NCI-H460 (cell line): ENCODE measurements around the gene SORCS1. TPM values are rescaled to one million over a fixed set of nuclear protein-coding genes. Genes with fewer than 3 reads are reported as not detected.

Experiments used
- DNase-seq: peaks from one replicate; pipeline ENCODE4 v3.0.0-alpha.2; 2016; ENCODE audit warnings: low read depth; ENCODE audit errors: extremely low read depth
- small RNA-seq, 2 experiments: library from RNA; depleted of rRNA; stranded (forward); fragments of <200 nt; gene quantifications; one replicate each; pipeline ENCODE3, GENCODE V24; 2014
- total RNA-seq: library from RNA; depleted of rRNA; stranded (reverse); fragments of >200 nt; shearing (Covaris generic); gene quantifications from 2 replicates; pipeline ENCODE4 v1.2.3, GENCODE V29; 2014

The SORCS1 gene
- total RNA-seq, 1 experiment from 2014 or later: 0.20 TPM

DNA sequence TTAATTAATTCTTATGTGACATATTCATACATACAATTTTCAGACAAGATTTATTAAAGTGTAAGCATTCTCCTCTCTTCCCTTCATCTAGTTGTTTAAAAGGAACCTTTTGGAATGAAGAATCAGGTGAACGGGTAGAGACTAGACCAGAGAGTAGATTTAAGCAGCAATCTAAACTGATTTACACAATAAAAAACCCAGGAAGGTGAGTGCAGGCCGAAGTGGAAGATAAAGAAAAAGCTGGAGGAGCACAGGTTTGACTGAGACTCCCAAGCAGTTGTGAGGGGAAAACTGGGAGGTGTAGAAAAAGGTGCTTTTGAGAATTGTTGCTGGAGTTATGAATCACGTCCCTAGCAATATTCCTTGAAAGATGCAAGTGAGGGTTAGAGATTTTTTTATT lies 601.1 kb downstream of the SORCS1 start:
- no peak for DNase-seq

DNA sequence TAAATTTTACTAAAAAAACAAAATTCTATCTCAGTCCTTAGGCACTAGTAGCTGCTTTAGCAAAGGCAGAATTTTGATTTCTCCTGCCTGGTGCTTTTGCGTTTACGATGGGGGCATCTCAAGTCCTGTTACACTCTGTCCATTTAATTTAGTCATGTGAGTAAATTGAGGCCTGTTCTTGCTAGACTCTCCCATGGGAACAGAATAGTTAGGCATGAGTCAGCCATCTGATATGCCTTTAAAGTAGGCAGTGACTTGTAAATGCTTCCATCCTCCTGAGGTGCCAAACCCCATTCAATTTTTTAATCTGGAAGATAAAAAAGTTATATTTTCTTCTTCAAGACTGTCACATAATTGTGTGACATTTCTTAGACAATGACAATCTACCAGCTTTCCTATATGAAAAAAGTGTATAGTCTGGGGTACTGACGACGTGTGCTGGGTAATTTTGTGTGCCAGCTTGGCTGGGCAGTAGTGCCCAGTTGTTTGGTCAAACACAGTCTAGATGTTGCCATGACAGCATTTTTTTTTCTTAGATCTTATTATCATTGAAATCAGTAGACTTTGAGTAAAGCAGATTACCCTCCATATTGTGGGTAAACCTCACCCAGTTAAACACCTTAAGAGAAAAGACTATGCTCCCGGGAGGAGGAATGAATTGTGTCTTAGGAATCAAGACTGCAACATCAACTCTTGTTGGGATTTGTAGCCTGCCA lies 603.4 kb downstream of the SORCS1 start:
- no peak for DNase-seq

- no peak for DNase-seq
Observed at GRCh38 chr10:106559442-106559841, 605.1 kb downstream of the SORCS1 start.

GRCh38 chr10:106557951-106558733 lies 606.4 kb downstream of the SORCS1 start:
- peak; percentile 92 for DNase-seq

DNA sequence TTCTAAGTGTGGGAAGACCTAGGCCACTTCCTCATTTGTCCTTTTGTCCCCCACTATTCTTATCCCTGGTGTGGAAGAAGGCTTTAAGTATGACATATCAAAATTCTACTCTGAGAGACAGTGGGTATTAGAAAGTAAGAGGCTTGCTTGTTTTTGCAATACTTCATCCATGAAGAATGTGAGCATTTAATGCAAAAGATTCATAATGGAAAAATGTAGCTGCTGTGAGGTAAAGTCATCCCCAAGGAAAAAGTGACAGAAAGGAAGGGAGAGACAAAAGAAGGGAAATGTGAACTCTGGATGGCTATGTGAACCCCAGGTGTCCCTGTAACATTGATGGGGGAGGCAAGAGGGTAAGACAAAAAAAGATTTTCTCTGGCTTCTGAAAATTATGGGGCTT lies 607.5 kb downstream of the SORCS1 start:
- DNase-seq: no peak

DNA sequence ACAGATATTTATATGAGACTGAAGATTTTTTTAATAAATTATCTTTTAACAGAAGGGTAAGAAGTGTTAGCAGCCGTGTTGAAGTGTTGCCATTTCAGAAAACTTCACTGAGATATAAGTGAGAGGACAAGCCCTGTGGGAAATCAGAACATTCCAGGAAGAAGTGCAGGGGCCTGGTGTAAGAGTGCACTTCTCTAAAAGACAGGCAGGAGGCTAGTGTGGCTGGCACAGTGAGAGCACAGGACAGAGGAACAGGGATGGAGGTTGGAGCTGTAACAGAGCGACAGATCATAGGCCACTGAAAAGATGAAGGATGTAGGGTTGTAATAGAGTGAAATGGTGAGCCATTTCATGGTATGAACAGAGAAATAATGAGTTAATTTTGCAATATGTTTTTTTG lies 608.9 kb downstream of the SORCS1 start:
- no peak for DNase-seq

- no peak for DNase-seq
Observed at GRCh38 chr10:106551501-106552062, 612.9 kb downstream of the SORCS1 start.

- no peak for DNase-seq
Observed at GRCh38 chr10:106548832-106549231, 615.7 kb downstream of the SORCS1 start.

DNA sequence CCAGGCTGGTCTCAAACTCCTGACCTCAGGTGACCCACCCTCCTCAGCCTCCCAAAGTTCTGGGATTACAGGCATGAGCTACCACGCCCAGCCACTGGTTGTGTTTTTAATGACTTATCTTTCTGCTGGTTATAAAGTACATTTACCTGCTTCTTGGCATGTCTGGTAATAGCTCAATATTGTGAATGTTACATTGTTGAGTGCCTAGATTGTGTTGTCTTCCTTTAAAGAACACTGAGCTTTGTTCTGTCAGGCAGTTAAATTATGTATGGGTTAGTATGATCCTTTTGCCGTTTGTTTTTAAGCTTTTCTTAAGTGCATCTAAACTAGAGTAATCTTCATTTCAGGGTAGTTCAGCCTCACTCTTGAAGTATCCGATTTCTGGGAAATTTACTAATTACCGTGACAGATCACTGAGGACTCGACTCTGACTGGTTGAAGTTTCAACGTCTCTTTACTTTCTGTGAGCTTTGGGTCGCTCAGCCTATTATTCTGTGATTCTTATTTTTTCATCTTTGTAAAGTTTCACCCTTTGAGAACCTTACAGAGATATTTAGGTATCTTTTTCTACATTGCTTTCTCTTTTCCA lies 617.4 kb downstream of the SORCS1 start:
- DNase-seq: no peak

DNA sequence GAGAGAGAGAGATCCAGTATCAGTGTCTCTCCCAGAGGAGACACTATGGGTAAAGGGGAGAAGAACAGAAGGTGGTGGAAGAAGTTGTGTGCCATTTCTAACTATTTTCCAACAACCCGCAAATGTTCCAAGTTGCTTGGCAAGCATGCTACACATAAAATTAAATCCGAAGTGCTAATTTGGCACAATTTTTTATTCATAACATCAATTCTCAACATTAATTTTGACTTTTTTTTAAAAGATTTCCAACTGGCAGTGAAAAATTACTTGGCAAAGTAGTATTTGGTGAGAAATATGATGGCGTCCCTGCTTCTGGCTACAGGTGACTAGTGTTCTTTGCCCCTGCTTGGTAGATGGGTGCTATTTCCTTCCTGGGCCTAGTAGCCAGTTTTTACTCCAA lies 622.0 kb downstream of the SORCS1 start:
- DNase-seq: no peak

DNA sequence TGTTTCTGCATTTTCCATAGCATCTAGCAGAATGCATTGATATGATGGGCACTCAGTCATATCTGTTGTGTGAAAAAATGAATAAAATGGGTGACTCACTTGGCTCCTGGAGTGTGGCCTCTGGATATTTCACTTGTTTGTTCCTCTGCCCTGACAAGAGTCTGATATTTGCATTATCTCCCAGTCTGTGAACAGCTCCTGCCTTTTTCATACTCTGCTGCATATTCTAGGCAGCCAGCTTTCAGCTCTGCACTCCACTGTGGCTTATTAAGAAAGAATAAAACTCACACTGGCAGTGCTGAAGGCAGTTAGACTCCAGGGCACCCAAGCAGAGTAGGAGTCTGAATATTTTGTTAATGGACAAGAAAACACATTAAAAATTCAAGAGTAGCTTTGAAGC lies 623.9 kb downstream of the SORCS1 start:
- peak; percentile 46 for DNase-seq

GRCh38 chr10:106537866-106538265 lies 626.6 kb downstream of the SORCS1 start:
- no peak for DNase-seq

DNA sequence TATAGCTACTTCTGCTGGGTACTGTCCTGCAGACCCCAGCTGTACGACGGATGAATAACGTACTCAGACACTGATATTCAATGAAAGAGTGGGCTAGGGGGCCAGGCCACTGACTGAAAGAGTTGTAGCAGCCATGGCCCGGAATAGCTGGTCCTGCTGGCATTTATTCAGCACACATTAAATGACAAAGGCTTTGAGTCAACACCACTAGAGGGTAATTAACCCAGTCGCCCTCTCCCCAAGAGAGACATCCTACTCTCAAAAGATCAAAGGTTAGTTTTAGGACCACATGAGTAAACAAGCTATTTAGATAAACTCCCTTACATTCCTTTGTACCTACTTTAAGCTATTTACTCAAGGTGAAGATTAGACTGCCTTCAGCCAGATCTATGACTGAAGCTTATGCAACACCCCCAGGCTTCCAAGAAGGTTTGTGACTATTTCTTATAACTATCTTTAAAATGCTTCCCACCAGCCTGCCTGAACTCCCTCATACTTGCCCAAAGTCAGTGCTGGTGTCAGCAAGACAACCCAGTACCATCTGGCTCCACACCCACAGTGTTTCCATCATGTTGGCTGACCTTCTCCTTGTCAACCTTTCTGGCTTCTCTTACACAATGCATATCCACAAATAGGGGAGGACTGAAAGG lies 629.1 kb downstream of the SORCS1 start:
- no peak for DNase-seq

GRCh38 chr10:106534441-106534840 lies 630.1 kb downstream of the SORCS1 start:
- no peak for DNase-seq

- DNase-seq: no peak
Observed at GRCh38 chr10:106528702-106529101, 635.8 kb downstream of the SORCS1 start.

- no peak for DNase-seq
Observed at GRCh38 chr10:106525835-106526234, 638.7 kb downstream of the SORCS1 start.

Small RNA genes within 50 kb of the gene (small RNA-seq; reads per million reads assigned to genes)
- gene RNA5SP325: 0.02 to 0.47 reads per million in 2 experiments
